Type B pancreatic cell (in vitro differentiated cells): ENCODE results near the gene PITX1. TPM values are rescaled to one million over a fixed set of nuclear protein-coding genes. Genes with fewer than 3 reads are reported as not detected.

Experiments used
- DNase-seq: peaks from one replicate; pipeline ENCODE4 v3.0.0; 2021; ENCODE audit warnings: mixed read lengths; ENCODE audit not compliant: unreplicated experiment; ENCODE audit errors: extremely low spot score
- H3K27ac Mint-ChIP-seq: 2 replicates; pipeline ENCODE4 v1.8.0; 2021; ENCODE audit warnings: mild to moderate bottlenecking, mixed read lengths
- H3K27me3 Mint-ChIP-seq: 2 replicates; pipeline ENCODE4 v1.8.0; 2021; ENCODE audit warnings: mixed read lengths
- H3K36me3 Mint-ChIP-seq: 2 replicates; pipeline ENCODE4 v1.8.0; 2021; ENCODE audit warnings: mixed read lengths
- H3K4me1 Mint-ChIP-seq: one replicate; pipeline ENCODE4 v1.8.0; 2021; ENCODE audit warnings: mixed read lengths; ENCODE audit not compliant: unreplicated experiment
- H3K4me3 Mint-ChIP-seq: 2 replicates; pipeline ENCODE4 v1.8.0; 2021; ENCODE audit warnings: mild to moderate bottlenecking, mixed read lengths
- H3K9me3 Mint-ChIP-seq: 2 replicates; pipeline ENCODE4 v1.8.0; 2021; ENCODE audit warnings: mixed read lengths
- CTCF ChIP-seq: fragments of 200-600 bp; sonication (generic); conservative IDR thresholded peaks from 2 replicates; pipeline ENCODE4 v1.5.0; 2021; ENCODE audit warnings: antibody characterized with exemption, mild to moderate bottlenecking
- total RNA-seq: library from RNA; stranded (reverse); gene quantifications from 2 replicates; pipeline ENCODE4 v1.2.1, GENCODE V29; 2021; ENCODE audit warnings: low replicate concordance

PITX1 gene
- total RNA-seq, 1 donor from 2014 or later, result 6.3 TPM

DNA sequence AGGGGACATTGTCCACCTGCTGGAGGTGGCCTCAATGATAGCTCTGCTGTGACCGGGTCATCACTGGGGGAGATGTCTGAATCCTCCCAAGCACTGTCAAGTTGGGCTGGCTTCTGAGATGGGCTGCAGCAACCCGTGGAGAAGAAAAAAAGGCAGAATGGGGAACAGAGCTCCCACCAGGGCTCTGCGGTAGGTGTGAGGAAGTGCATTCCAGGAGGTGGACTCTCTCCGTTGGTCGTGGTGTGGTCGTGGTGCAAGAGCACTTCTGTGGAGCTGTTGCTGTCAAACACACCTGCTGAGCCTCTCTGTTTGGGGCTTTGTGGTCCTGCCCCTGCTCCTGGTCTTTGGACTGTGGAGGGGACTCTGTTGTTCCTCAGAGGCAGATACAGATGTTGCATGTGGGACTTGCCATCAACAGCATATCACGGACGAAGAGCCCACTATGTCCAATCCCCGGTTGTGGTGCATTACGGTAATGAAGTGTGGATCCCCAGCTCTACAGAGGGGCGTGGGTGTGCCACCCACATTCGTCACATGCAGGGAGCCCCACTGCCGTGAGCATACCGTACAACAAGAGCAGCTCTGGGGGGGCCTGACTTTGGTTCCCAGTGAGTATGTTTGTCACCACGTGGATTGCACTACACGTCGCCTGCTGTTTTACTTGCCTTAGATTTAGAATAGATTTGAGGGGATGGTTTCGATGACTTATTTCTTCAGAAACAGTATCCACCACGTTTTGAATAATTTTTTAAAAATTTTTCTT lies 36.0 kb upstream of the PITX1 start:
- H3K9me3 Mint-ChIP-seq, result no peaks in the 10 kb centered on the region
- DNase-seq, result no peak
- TF ChIP-seq CTCF, result no peak
- no peak overlapping the region for H3K4me3 Mint-ChIP-seq
- H3K4me1 Mint-ChIP-seq, result no peaks in the 10 kb centered on the region
- no peak overlapping the region for H3K27ac Mint-ChIP-seq
- H3K36me3 Mint-ChIP-seq, result no peaks in the 10 kb centered on the region
- H3K27me3 Mint-ChIP-seq, result peaks cover 70% of the 10 kb centered on the region

- no peak overlapping the region for H3K27ac Mint-ChIP-seq
- TF ChIP-seq CTCF, result no peak
- no peaks in the 10 kb centered on the region for H3K9me3 Mint-ChIP-seq
- no peaks in the 10 kb centered on the region for H3K4me1 Mint-ChIP-seq
- no peaks in the 10 kb centered on the region for H3K36me3 Mint-ChIP-seq
- H3K27me3 Mint-ChIP-seq, result peaks cover 70% of the 10 kb centered on the region
- no peak overlapping the region for H3K4me3 Mint-ChIP-seq
- no peak for DNase-seq
Observed at GRCh38 chr5:135069016-135069770, 35.2 kb upstream of the PITX1 start.

DNA sequence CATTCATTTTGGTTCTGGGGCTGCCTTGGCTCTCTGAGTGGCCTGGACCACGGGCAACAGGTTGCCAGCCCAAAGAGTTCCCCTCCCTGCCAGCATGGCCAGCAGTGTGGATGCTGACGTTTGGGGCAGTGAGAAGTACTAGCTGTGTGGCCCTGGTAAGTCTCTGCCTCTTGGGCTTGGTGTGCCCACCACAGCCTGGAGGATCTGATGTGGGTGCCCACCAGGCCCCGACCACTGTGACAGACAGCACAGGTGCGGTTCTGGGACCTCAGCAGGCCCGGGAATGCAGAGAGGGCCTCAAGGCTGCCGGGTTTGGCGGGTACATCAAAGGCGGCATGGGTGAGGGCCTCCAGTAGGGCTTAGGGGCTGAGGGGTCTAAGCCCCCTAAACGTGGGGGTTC lies 33.6 kb upstream of the PITX1 start:
- Mint-ChIP-seq H3K4me3 (no peak overlapping the region), H3K27ac (no peak overlapping the region), H3K4me1 (no peaks in the 10 kb centered on the region), H3K9me3 (no peaks in the 10 kb centered on the region), H3K27me3 (peaks cover 72% of the 10 kb centered on the region), H3K36me3 (no peaks in the 10 kb centered on the region)
- TF ChIP-seq CTCF, result no peak
- no peak for DNase-seq

GRCh38 chr5:135066781-135067180 lies 32.8 kb upstream of the PITX1 start:
- TF ChIP-seq CTCF, result no peak
- peaks cover 72% of the 10 kb centered on the region for H3K27me3 Mint-ChIP-seq
- H3K36me3 Mint-ChIP-seq, result no peaks in the 10 kb centered on the region
- H3K4me3 Mint-ChIP-seq, result no peak overlapping the region
- H3K27ac Mint-ChIP-seq, result no peak overlapping the region
- H3K4me1 Mint-ChIP-seq, result no peaks in the 10 kb centered on the region
- H3K9me3 Mint-ChIP-seq, result no peaks in the 10 kb centered on the region
- no peak for DNase-seq

- H3K27me3 Mint-ChIP-seq, result peaks cover 73% of the 10 kb centered on the region
Observed at GRCh38 chr5:135065306-135066265, 31.6 kb upstream of the PITX1 start.

More at GRCh38 chr5:135065306-135066265, 31.6 kb upstream of the PITX1 start:
- Mint-ChIP-seq H3K36me3 (no peaks in the 10 kb centered on the region), H3K27ac (no peak overlapping the region), H3K9me3 (no peaks in the 10 kb centered on the region), H3K4me3 (no peak overlapping the region), H3K4me1 (no peaks in the 10 kb centered on the region)
- TF ChIP-seq CTCF, result no peak
- DNase-seq, result no peak
